Measurements from ENCODE around the gene TMEM161A. TPM values are rescaled to one million over a fixed set of nuclear protein-coding genes. Genes with fewer than 3 reads are reported as not detected.

The TMEM161A gene
- total RNA-seq, 1 experiment from 2014 or later = 76.0 TPM

GRCh38 chr19:19155495-19156219 lies 17.4 kb upstream of the TMEM161A start:
- no peak for DNase-seq (ENCODE audit: low read depth, low spot score)
- Histone ChIP-seq H3K27me3 (ENCODE audit: insufficient read depth, low read length) (no peaks in the 10 kb centered on the region), H3K4me2 (ENCODE audit: low read length) (no peak overlapping the region), H3K79me2 (ENCODE audit: insufficient read depth, low read length) (no peaks in the 10 kb centered on the region), H2AFZ (ENCODE audit: low read depth, low read length, poor library complexity, severe bottlenecking) (no peak overlapping the region), H3K9me3 (ENCODE audit: control insufficient read depth in 1 of 2, insufficient read depth in 1 of 2, low read depth in 1 of 2, low read length in 2 of 2) (no peaks in the 10 kb centered on the region), H3K36me3 (ENCODE audit: control insufficient read depth in 1 of 2, insufficient read depth in 2 of 2, low read length in 2 of 2) (no peaks in the 10 kb centered on the region; a peak in 1 of 4 replicates), H3K4me3 (replicated peaks in 1 of 2; ENCODE audit: low read depth in 1 of 2, low read length in 2 of 2) (no peak overlapping the region), H3K9me2 (ENCODE audit: insufficient read depth) (no peaks in the 10 kb centered on the region), H3K9ac (ENCODE audit: low read length) (no peak overlapping the region), H3K4me1 (ENCODE audit: control insufficient read depth in 1 of 2, insufficient read depth in 2 of 2, low read length in 2 of 2) (no peaks in the 10 kb centered on the region), H4K20me1 (ENCODE audit: insufficient read depth) (no peaks in the 10 kb centered on the region), H3K27ac (ENCODE audit: low read depth, low read length) (no peak overlapping the region)
- intact Hi-C loops (cut with micrococcal nuclease) = no loop called here
- CTCF ChIA-PET = interaction anchor here (1.2 kb wide), 1 partner anchor 10 kb away, joined by 3 read pairs; no protein-coding TSS in a partner anchor
- ATAC-seq = no peak
- POLR2A ChIA-PET = interaction anchor here (1.0 kb wide), 1 partner anchor 10 kb away, joined by 3 read pairs; no protein-coding TSS in a partner anchor
- no TSS peak for BruUV-seq (replicated peaks)
- no peak for TF ChIP-seq SRF (IDR thresholded peaks at IDR 0.05; ENCODE audit: low read depth)
- no peak for TF ChIP-seq SIN3A (IDR thresholded peaks at IDR 0.05; ENCODE audit: low read depth)
- TF ChIP-seq TCF7L2 (IDR thresholded peaks at IDR 0.05; ENCODE audit: borderline replicate concordance, extremely low read depth, insufficient read depth, insufficient read length) = no peak
- TF ChIP-seq ATF3 (IDR thresholded peaks at IDR 0.05) = no peak
- TF ChIP-seq POLR2A (IDR thresholded peaks at IDR 0.05; ENCODE audit: borderline replicate concordance, extremely low read depth, insufficient read depth, insufficient read length) = no peak
- no peak for TF ChIP-seq EGR1 (IDR thresholded peaks at IDR 0.05; ENCODE audit: low read depth)
- no peak for TF ChIP-seq ZNF274 (IDR thresholded peaks at IDR 0.05; ENCODE audit: low read depth, low read length)
- no peak for TF ChIP-seq YY1 (IDR thresholded peaks at IDR 0.05; ENCODE audit: extremely low read depth, insufficient replicate concordance, low read depth, low read length)
- no peak for TF ChIP-seq ELF1 (IDR thresholded peaks at IDR 0.05; ENCODE audit: borderline replicate concordance, low read depth)
- no peak for TF ChIP-seq RAD21 (IDR thresholded peaks at IDR 0.05; ENCODE audit: low read depth)
- TF ChIP-seq SP1 (IDR thresholded peaks at IDR 0.05; ENCODE audit: low read depth) = no peak
- RAD21 ChIA-PET (ENCODE audit: low non-redundant PET in 1 of 2, low total read pairs in 2 of 2, uncharacterized antibody in 2 of 2, unreplicated experiment in 2 of 2) = no interaction called here
